ENCODE results near the gene ACTL9. TPM values are rescaled to one million over a fixed set of nuclear protein-coding genes. Genes with fewer than 3 reads are reported as not detected.
"Not testable (repeated sequence)": the region's sequence is repeated elsewhere in the genome, so short reads cannot be mapped to it uniquely, and the experiment has no call there.

The ACTL9 gene, protein sequence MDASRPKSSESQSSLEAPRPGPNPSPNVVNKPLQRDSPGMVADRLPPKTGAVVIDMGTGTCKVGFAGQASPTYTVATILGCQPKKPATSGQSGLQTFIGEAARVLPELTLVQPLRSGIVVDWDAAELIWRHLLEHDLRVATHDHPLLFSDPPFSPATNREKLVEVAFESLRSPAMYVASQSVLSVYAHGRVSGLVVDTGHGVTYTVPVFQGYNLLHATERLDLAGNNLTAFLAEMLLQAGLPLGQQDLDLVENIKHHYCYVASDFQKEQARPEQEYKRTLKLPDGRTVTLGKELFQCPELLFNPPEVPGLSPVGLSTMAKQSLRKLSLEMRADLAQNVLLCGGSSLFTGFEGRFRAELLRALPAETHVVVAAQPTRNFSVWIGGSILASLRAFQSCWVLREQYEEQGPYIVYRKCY
- total RNA-seq (ENCODE audit: unreplicated experiment) = not detected
- long read RNA-seq = 0 reads

DNA sequence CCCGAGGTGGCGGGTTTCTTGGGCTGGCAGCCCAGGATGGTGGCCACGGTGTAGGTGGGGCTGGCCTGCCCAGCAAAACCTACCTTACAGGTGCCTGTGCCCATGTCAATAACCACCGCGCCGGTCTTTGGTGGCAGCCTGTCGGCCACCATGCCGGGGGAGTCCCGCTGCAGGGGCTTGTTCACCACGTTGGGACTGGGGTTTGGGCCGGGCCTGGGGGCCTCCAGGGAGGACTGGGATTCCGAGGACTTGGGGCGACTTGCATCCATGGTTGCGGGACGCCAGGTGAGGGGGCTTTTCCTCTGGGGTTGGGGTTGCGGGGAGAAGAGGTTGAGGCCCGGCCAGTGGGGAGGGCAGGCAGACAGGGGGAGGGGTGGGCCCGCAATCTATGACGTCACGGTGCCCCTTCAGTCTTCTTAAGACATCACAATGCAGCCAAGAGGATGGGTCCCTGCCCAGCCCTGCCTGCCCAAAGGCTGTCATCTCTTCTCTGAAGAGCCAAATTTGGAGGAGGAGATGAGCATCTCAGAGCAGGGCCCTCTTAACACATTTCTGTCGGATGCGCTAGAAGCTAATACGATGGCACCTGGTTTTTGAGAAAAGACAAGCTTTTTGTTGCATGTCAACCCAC is at the start of gene ACTL9:
Gene ACTL9 (minus strand): TSS at position 363 of the 631 bp plus-strand sequence. CDS start 94 bp downstream, at position 269.
- TF ChIP-seq, protein P1, sequence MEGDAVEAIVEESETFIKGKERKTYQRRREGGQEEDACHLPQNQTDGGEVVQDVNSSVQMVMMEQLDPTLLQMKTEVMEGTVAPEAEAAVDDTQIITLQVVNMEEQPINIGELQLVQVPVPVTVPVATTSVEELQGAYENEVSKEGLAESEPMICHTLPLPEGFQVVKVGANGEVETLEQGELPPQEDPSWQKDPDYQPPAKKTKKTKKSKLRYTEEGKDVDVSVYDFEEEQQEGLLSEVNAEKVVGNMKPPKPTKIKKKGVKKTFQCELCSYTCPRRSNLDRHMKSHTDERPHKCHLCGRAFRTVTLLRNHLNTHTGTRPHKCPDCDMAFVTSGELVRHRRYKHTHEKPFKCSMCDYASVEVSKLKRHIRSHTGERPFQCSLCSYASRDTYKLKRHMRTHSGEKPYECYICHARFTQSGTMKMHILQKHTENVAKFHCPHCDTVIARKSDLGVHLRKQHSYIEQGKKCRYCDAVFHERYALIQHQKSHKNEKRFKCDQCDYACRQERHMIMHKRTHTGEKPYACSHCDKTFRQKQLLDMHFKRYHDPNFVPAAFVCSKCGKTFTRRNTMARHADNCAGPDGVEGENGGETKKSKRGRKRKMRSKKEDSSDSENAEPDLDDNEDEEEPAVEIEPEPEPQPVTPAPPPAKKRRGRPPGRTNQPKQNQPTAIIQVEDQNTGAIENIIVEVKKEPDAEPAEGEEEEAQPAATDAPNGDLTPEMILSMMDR (IDR thresholded peaks at IDR 0.05; ENCODE audit: unreplicated experiment) = no peak
- peaks cover 31% of the 10 kb centered on the region for H3K27me3 Mint-ChIP-seq (ENCODE audit: unreplicated experiment)
- H3K4me1 Mint-ChIP-seq (ENCODE audit: unreplicated experiment) = no peaks in the 10 kb centered on the region
- peaks cover 52% of the 10 kb centered on the region for H3K9me3 Mint-ChIP-seq (ENCODE audit: unreplicated experiment)
- H3K4me3 Mint-ChIP-seq (ENCODE audit: unreplicated experiment) = no peak within 1 kb of the TSS
- peaks cover 26% of the 10 kb centered on the region for H3K36me3 Mint-ChIP-seq (ENCODE audit: low read depth, unreplicated experiment)
- no peak for DNase-seq (ENCODE audit: low spot score)
- no peak within 1 kb of the TSS for H3K27ac Mint-ChIP-seq (ENCODE audit: unreplicated experiment)

DNA sequence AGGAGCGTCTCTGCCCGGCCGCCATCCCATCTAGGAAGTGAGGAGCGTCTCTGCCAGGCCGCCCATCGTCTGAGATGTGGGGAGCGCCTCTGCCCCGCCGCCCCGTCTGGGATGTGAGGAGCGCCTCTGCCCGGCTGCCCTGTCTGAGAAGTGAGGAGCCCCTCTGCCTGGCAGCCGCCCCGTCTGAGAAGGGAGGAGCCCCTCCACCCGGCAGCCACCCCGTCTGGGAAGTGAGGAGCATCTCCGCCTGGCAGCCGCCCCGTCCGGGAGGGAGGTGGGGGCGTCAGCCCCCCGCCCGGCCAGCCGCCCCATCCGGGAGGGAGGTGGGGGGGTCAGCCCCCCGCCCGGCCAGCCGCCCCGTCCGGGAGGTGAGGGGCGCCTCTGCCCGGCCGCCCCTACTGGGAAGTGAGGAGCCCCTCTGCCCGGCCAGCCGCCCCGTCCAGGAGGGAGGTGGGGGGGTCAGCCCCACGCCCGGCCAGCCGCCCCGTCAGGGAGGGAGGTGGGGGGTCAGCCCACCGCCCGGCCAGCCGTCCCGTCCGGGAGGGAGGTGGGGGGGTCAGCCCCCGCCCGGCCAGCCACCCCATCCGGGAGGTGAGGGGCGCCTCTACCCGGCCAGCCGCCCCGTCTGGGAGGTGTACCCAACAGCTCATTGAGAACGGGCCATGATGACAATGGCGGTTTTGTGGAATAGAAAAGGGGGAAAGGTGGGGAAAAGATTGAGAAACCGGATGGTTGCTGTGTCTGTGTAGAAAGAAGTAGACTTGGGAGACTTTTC is 40.9 kb upstream of the ACTL9 start:
- H3K27me3 Mint-ChIP-seq (ENCODE audit: unreplicated experiment); H3K27ac Mint-ChIP-seq (ENCODE audit: unreplicated experiment); H3K36me3 Mint-ChIP-seq (ENCODE audit: low read depth, unreplicated experiment); H3K4me3 Mint-ChIP-seq (ENCODE audit: unreplicated experiment); DNase-seq (ENCODE audit: low spot score); H3K4me1 Mint-ChIP-seq (ENCODE audit: unreplicated experiment): not testable (repeated sequence)
- H3K9me3 Mint-ChIP-seq (ENCODE audit: unreplicated experiment) = peaks cover 26% of the 10 kb centered on the region

DNA sequence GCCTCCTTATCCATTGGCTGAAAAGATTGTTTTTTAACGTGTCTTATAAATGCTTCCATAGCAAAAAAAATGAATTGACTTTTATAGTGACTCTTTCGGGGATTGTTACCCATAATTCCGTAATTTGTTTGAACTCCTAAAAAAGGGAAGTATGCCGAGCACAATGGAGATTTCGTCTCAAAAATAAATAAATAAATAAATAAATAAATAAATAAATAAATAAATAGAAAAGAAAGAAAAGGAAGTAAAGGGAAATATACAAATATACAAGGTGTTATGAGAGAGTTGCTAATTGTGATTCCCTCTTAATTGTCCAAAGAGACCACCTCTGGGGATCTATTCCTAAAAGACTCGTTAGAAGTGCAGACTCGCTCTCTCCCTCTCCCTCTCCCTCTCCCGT is 39.8 kb upstream of the ACTL9 start:
- Mint-ChIP-seq H3K27me3 (ENCODE audit: unreplicated experiment) (peaks cover 5% of the 10 kb centered on the region), H3K4me1 (ENCODE audit: unreplicated experiment) (no peaks in the 10 kb centered on the region), H3K36me3 (ENCODE audit: low read depth, unreplicated experiment) (peaks cover 7% of the 10 kb centered on the region), H3K27ac (ENCODE audit: unreplicated experiment) (no peak overlapping the region), H3K9me3 (ENCODE audit: unreplicated experiment) (peaks cover 26% of the 10 kb centered on the region), H3K4me3 (ENCODE audit: unreplicated experiment) (peak overlapping the region; percentile 78)
- TF ChIP-seq, protein P1 (IDR thresholded peaks at IDR 0.05; ENCODE audit: unreplicated experiment) = no peak
- no peak for DNase-seq (ENCODE audit: low spot score)

DNA sequence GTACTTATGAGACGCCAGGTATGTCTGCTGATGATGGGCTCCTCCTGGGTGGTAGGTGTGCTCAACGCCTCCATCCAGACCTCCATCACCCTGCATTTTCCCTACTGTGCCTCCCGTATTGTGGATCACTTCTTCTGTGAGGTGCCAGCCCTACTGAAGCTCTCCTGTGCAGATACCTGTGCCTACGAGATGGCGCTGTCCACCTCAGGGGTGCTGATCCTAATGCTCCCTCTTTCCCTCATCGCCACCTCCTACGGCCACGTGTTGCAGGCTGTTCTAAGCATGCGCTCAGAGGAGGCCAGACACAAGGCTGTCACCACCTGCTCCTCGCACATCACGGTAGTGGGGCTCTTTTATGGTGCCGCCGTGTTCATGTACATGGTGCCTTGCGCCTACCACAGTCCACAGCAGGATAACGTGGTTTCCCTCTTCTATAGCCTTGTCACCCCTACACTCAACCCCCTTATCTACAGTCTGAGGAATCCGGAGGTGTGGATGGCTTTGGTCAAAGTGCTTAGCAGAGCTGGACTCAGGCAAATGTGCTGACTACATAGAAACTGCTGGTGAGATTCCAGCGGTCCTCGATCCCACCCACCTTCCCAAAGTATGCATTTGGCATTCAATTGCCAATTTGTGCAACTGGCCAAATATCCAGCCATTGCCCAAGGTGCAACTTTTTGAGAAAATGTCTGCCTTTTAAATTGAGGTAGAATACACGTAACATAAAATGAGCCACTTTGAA is 33.0 kb upstream of the ACTL9 start:
- Mint-ChIP-seq H3K36me3 (ENCODE audit: low read depth, unreplicated experiment) (peaks cover 12% of the 10 kb centered on the region), H3K9me3 (ENCODE audit: unreplicated experiment) (peaks cover 30% of the 10 kb centered on the region), H3K4me3 (ENCODE audit: unreplicated experiment) (no peak overlapping the region), H3K27ac (ENCODE audit: unreplicated experiment) (no peak overlapping the region), H3K4me1 (ENCODE audit: unreplicated experiment) (no peaks in the 10 kb centered on the region), H3K27me3 (ENCODE audit: unreplicated experiment) (peaks cover 4% of the 10 kb centered on the region)
- TF ChIP-seq, protein P1 (IDR thresholded peaks at IDR 0.05; ENCODE audit: unreplicated experiment) = no peak
- DNase-seq (ENCODE audit: low spot score) = no peak

DNA sequence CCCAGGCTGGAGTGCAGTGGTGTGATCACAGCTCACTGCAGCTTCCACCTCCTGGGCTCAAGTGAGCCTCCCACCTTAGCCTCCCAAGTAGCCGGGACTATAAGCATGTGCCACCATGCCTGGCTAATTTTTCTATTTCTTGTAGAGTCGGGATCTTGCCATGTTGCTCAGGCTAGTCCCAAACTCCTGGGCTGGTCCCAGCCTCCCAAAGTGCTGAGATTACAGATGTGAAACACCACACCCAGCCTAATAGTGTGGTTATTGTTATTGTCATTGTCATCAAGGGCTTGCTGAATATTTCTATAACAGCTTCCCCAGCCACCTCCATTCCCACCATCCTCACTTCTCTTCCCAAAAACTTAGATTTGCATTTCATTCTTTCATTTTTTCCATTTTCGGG is 25.7 kb upstream of the ACTL9 start:
- no peak overlapping the region for H3K27ac Mint-ChIP-seq (ENCODE audit: unreplicated experiment)
- H3K4me3 Mint-ChIP-seq (ENCODE audit: unreplicated experiment) = no peak overlapping the region
- TF ChIP-seq, protein P1 (IDR thresholded peaks at IDR 0.05; ENCODE audit: unreplicated experiment) = no peak
- no peak for DNase-seq (ENCODE audit: low spot score)
- peaks cover 9% of the 10 kb centered on the region for H3K27me3 Mint-ChIP-seq (ENCODE audit: unreplicated experiment)
- peaks cover 49% of the 10 kb centered on the region for H3K9me3 Mint-ChIP-seq (ENCODE audit: unreplicated experiment)
- no peaks in the 10 kb centered on the region for H3K4me1 Mint-ChIP-seq (ENCODE audit: unreplicated experiment)
- peaks cover 16% of the 10 kb centered on the region for H3K36me3 Mint-ChIP-seq (ENCODE audit: low read depth, unreplicated experiment)

Data from endothelial cell (in vitro differentiated cells).